Measurements from ENCODE around the gene ARTN.

The ARTN gene

GRCh38 chr1:43986712-43987111, 53.1 kb downstream of the ARTN start:
- no peak for DNase-seq (ENCODE audit: low spot score)
